ENCODE data around the gene VASH1.

Gene VASH1

DNA sequence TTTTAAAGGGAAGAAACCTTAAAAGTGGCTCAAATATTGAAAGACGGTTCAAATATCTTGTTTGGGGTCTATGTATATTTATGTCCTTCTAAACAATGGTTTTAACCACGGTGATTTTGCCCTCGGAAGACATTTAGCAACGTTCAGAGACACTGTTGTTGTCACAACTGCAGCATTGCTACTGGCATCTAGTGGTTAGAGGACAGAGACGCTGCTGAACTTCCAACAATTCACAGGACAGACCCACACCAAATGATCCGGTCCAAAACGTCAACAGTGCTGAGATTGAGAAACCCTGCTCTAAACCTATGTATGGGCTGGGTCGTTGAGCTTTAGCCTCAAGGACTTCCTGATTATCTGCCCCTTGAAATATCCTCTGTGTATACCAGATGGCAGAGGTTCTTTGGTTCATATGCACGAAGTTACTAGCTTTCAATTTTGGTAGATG, 49.7 kb downstream of the VASH1 start:
- Histone ChIP-seq H3K36me3 (ENCODE audit: insufficient read depth, low read length) (0 out of 2 replicates have a peak, but pooled peaks cover 4% of the 10 kb centered on the region), H3K4me2 (ENCODE audit: low read depth, low read length, poor library complexity, severe bottlenecking) (peak overlapping the region; percentile 84), H3K9me2 (replicated peaks; ENCODE audit: low read depth, low read length) (no peaks in the 10 kb centered on the region), H3K9ac (ENCODE audit: low read depth, low read length, poor library complexity, severe bottlenecking) (peak overlapping the region; percentile 75), H2AFZ (ENCODE audit: low read length) (peak overlapping the region; percentile 45; the same call in 1 of the 2 replicates), H3K9me3 (ENCODE audit: insufficient read depth, low read depth, low read length) (no peaks in the 10 kb centered on the region), H3K79me2 (ENCODE audit: insufficient read depth, low read length) (peaks cover 6% of the 10 kb centered on the region; the same call in 1 of the 2 replicates), H3K4me1 (ENCODE audit: insufficient read depth, low read length, poor library complexity, severe bottlenecking) (peaks cover 15% of the 10 kb centered on the region), H3F3A (ENCODE audit: low read depth) (no peaks in the 10 kb centered on the region), H3K27me3 (ENCODE audit: insufficient read depth, low read length, poor library complexity, severe bottlenecking) (no peaks in the 10 kb centered on the region), H3K4me3 (ENCODE audit: low read length, poor library complexity, severe bottlenecking) (peak overlapping the region; percentile 75), H4K20me1 (ENCODE audit: insufficient read depth, low read length, poor library complexity, severe bottlenecking) (no peaks in the 10 kb centered on the region)
- TF ChIP-seq CTCF (conservative IDR thresholded peaks at IDR 0.05; ENCODE audit: low read length): peak; percentile 64
- TF ChIP-seq EZH2phosphoT487 (IDR thresholded peaks at IDR 0.05; ENCODE audit: borderline replicate concordance): no peak

DNA sequence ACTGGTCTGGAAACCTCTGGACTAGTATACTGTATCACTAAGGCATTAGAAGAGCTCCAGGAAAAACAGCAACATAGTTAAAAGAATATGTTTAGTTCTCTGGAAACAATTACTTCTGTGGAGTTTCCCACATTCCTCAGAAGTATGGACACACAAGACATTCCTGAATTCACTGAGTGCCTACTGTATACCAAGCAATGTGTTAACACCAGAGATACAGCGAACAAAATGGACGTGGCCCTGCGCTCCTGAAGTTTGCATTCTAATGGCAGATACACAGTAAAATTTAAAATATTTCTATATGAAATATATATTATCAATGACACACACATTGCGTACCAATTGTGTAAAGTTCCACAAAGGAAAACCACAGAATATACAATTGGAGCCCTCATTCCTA, 50.3 kb downstream of the VASH1 start:
- peak overlapping the region; percentile 75 for H3K9ac ChIP-seq (ENCODE audit: low read depth, low read length, poor library complexity, severe bottlenecking)
- no peak overlapping the region for H2AFZ ChIP-seq (ENCODE audit: low read length)

GRCh38 chr14:76812093-76812421, 50.8 kb downstream of the VASH1 start:
- Histone ChIP-seq H3K4me2 (ENCODE audit: low read depth, low read length, poor library complexity, severe bottlenecking) (peak overlapping the region; percentile 84), H3K4me1 (ENCODE audit: insufficient read depth, low read length, poor library complexity, severe bottlenecking) (peaks cover 15% of the 10 kb centered on the region), H3K27me3 (ENCODE audit: insufficient read depth, low read length, poor library complexity, severe bottlenecking) (no peaks in the 10 kb centered on the region), H3K9me3 (ENCODE audit: insufficient read depth, low read depth, low read length) (no peaks in the 10 kb centered on the region), H3K4me3 (ENCODE audit: low read length, poor library complexity, severe bottlenecking) (peak overlapping the region; percentile 75), H3K36me3 (ENCODE audit: insufficient read depth, low read length) (0 out of 2 replicates have a peak, but pooled peaks cover under 1% of the 10 kb centered on the region), H4K20me1 (ENCODE audit: insufficient read depth, low read length, poor library complexity, severe bottlenecking) (no peaks in the 10 kb centered on the region), H2AFZ (ENCODE audit: low read length) (peak overlapping the region; percentile 74), H3K9ac (ENCODE audit: low read depth, low read length, poor library complexity, severe bottlenecking) (peak overlapping the region; percentile 75), H3K79me2 (ENCODE audit: insufficient read depth, low read length) (peaks cover 6% of the 10 kb centered on the region; the same call in 1 of the 2 replicates), H3K9me2 (replicated peaks; ENCODE audit: low read depth, low read length) (no peaks in the 10 kb centered on the region), H3F3A (ENCODE audit: low read depth) (no peaks in the 10 kb centered on the region)
- TF ChIP-seq EZH2phosphoT487 (IDR thresholded peaks at IDR 0.05; ENCODE audit: borderline replicate concordance) (no peak), CTCF (conservative IDR thresholded peaks at IDR 0.05; ENCODE audit: low read length) (no peak)

More for the DNA sequence above, 50.3 kb downstream of the VASH1 start:
- H3K36me3 ChIP-seq (ENCODE audit: insufficient read depth, low read length): 0 out of 2 replicates have a peak, but pooled peaks cover 4% of the 10 kb centered on the region
- no peaks in the 10 kb centered on the region for H3F3A ChIP-seq (ENCODE audit: low read depth)
- no peaks in the 10 kb centered on the region for H3K27me3 ChIP-seq (ENCODE audit: insufficient read depth, low read length, poor library complexity, severe bottlenecking)
- no peak for TF ChIP-seq CTCF (conservative IDR thresholded peaks at IDR 0.05; ENCODE audit: low read length)
- no peak for TF ChIP-seq EZH2phosphoT487 (IDR thresholded peaks at IDR 0.05; ENCODE audit: borderline replicate concordance)
- H4K20me1 ChIP-seq (ENCODE audit: insufficient read depth, low read length, poor library complexity, severe bottlenecking): no peaks in the 10 kb centered on the region
- peaks cover 15% of the 10 kb centered on the region for H3K4me1 ChIP-seq (ENCODE audit: insufficient read depth, low read length, poor library complexity, severe bottlenecking)
- no peaks in the 10 kb centered on the region for H3K9me2 ChIP-seq (replicated peaks; ENCODE audit: low read depth, low read length)
- peaks cover 6% of the 10 kb centered on the region; the same call in 1 of the 2 replicates for H3K79me2 ChIP-seq (ENCODE audit: insufficient read depth, low read length)
- no peaks in the 10 kb centered on the region for H3K9me3 ChIP-seq (ENCODE audit: insufficient read depth, low read depth, low read length)
- H3K4me2 ChIP-seq (ENCODE audit: low read depth, low read length, poor library complexity, severe bottlenecking): peak overlapping the region; percentile 84
- H3K4me3 ChIP-seq (ENCODE audit: low read length, poor library complexity, severe bottlenecking): peak overlapping the region; percentile 75
